Liver (tissue), 9 donors: Measurements from ENCODE around the gene ZCCHC14. TPM values are rescaled to one million over a fixed set of nuclear protein-coding genes. Genes with fewer than 3 reads are reported as not detected.

Experiments
- DNase-seq: peaks from one replicate; pipeline ENCODE4 v3.0.0-alpha.2; 2017; ENCODE audit warnings: low spot score
- H3K27ac ChIP-seq, 2 donors: one replicate each; pipeline ENCODE4 v1.7.0; 2013; ENCODE audit warnings: inconsistent platforms in 2 of 2, low read length in 2 of 2, control low read depth in 1 of 2, low read depth in 1 of 2, mild to moderate bottlenecking in 1 of 2
- H3K27me3 ChIP-seq, 4 donors: one replicate each; pipeline versions ENCODE4 v1.6.1 to v1.7.0; 2013; ENCODE audit warnings: low read length in 3 of 4, inconsistent platforms in 1 of 4, mild to moderate bottlenecking in 1 of 4, moderate library complexity in 1 of 4; ENCODE audit not compliant: control insufficient read depth in 4 of 4, insufficient read depth in 4 of 4
- H3K36me3 ChIP-seq, 4 donors: one replicate each; pipeline versions ENCODE4 v1.6.1 to v1.7.0; 2013; ENCODE audit warnings: low read length in 3 of 4, mild to moderate bottlenecking in 3 of 4, low read depth in 1 of 4, moderate library complexity in 1 of 4; ENCODE audit not compliant: control insufficient read depth in 4 of 4, insufficient read depth in 3 of 4
- H3K4me1 ChIP-seq, 4 donors: one replicate each; pipeline versions ENCODE4 v1.6.1 to v1.7.0; 2013; ENCODE audit warnings: low read length in 3 of 4, mild to moderate bottlenecking in 3 of 4, moderate library complexity in 1 of 4; ENCODE audit not compliant: control insufficient read depth in 4 of 4, insufficient read depth in 4 of 4
- H3K4me3 ChIP-seq, 3 donors: one replicate each; pipeline versions ENCODE4 v1.6.1 to v1.7.0; 2013; ENCODE audit warnings: low read length in 3 of 3, control low read depth in 1 of 3, low read depth in 1 of 3, mild to moderate bottlenecking in 1 of 3
- H3K9ac ChIP-seq, 2 donors: one replicate each; pipeline ENCODE4 v1.7.0; 2013; ENCODE audit warnings: low read length in 2 of 2, mild to moderate bottlenecking in 2 of 2, moderate library complexity in 2 of 2, control low read depth in 1 of 2, low read depth in 1 of 2
- H3K9me3 ChIP-seq, 4 donors: one replicate each; pipeline versions ENCODE4 v1.6.1 to v1.7.0; 2013; ENCODE audit warnings: low read length in 3 of 4; ENCODE audit not compliant: control insufficient read depth in 4 of 4
- EGR1 ChIP-seq, 2 donors: IDR thresholded peaks; 2 replicates each; pipeline ENCODE4 v1.6.1; 2016 to 2018; ENCODE audit warnings: antibody characterized with exemption in 2 of 2, low read depth in 2 of 2
- FOXA1 ChIP-seq: IDR thresholded peaks from 2 replicates; pipeline ENCODE4 v1.6.1; 2016; ENCODE audit warnings: antibody characterized with exemption
- FOXA2 ChIP-seq: IDR thresholded peaks from 2 replicates; pipeline ENCODE4 v1.6.1; 2016; ENCODE audit warnings: antibody characterized with exemption
- GABPA ChIP-seq, 2 donors: IDR thresholded peaks in 1 of 2; conservative IDR thresholded peaks in 1 of 2; 2 replicates each; pipeline ENCODE4 v1.6.1; 2016; ENCODE audit warnings: antibody characterized with exemption in 2 of 2, mild to moderate bottlenecking in 1 of 2, moderate library complexity in 1 of 2
- HNF4A ChIP-seq, 2 donors: conservative IDR thresholded peaks; 2 replicates each; pipeline ENCODE4 v1.6.1; 2016; ENCODE audit warnings: antibody characterized with exemption in 2 of 2, mild to moderate bottlenecking in 2 of 2
- HNF4G ChIP-seq: IDR thresholded peaks from 2 replicates; pipeline ENCODE4 v1.6.1; 2016; ENCODE audit warnings: antibody characterized with exemption
- JUND ChIP-seq, 2 donors: IDR thresholded peaks; 2 replicates each; pipeline ENCODE4 v1.6.1; 2016; ENCODE audit warnings: antibody characterized with exemption in 2 of 2
- NR2F2 ChIP-seq: IDR thresholded peaks from 2 replicates; pipeline ENCODE4 v1.6.1; 2016; ENCODE audit warnings: antibody characterized with exemption
- RAD21 ChIP-seq, 2 donors: IDR thresholded peaks; 2 replicates each; pipeline ENCODE4 v1.6.1; 2016; ENCODE audit warnings: antibody characterized with exemption in 2 of 2, mild to moderate bottlenecking in 2 of 2
- RXRA ChIP-seq, 2 donors: IDR thresholded peaks; 2 replicates each; pipeline ENCODE4 v1.6.1; 2017 to 2018; ENCODE audit warnings: antibody characterized with exemption in 2 of 2, mild to moderate bottlenecking in 1 of 2
- SP1 ChIP-seq: IDR thresholded peaks from 2 replicates; pipeline ENCODE4 v1.6.1; 2018; ENCODE audit warnings: antibody characterized with exemption, mild to moderate bottlenecking
- TAF1 ChIP-seq: conservative IDR thresholded peaks from 2 replicates; pipeline ENCODE4 v1.6.1; 2016; ENCODE audit warnings: antibody characterized with exemption, mild to moderate bottlenecking
- YY1 ChIP-seq: IDR thresholded peaks from 2 replicates; pipeline ENCODE4 v1.6.1; 2016; ENCODE audit warnings: antibody characterized with exemption, mild to moderate bottlenecking
- WGBS: extraction: QIAGEN DNeasy Blood & Tissue Kit; methylation state at CpG from one replicate; pipeline ENCODE4 v1.1.7; 2013; 5-methylcytosine and 5-hydroxymethylcytosine counted together
- polyA plus RNA-seq, 2 donors: library from polyadenylated mRNA; stranded (reverse) in 1 of 2; unstranded in 1 of 2; fragments of 200-250 nt in 1 of 2; fragments of >200 nt in 1 of 2; fragmentation: Nextera tagmentation in 1 of 2; extraction: Ambion mirVana in 1 of 2; gene quantifications; one replicate each; pipeline versions ENCODE4 v1.2.1 to v1.2.3, GENCODE V29; 2013 to 2015
- total RNA-seq, 2 donors: library from RNA; depleted of rRNA; stranded (reverse); fragments of >200 nt; gene quantifications; one replicate each; pipeline ENCODE4 v1.2.3, GENCODE V29; 2014
- TF ChIP-seq, protein P1 (sequence below): IDR thresholded peaks from 2 replicates; pipeline ENCODE4 v1.6.1; 2016; ENCODE audit warnings: antibody characterized with exemption, mild to moderate bottlenecking
- TF ChIP-seq, protein P2 (sequence below): fragments of 150-350 bp; IDR thresholded peaks from 2 replicates; pipeline ENCODE4 v1.5.1; 2017; ENCODE audit warnings: improper control_type of control experiment, low read depth, low read length; ENCODE audit not compliant: missing input control
- TF ChIP-seq, protein P3 (sequence below): IDR thresholded peaks from 2 replicates; pipeline ENCODE4 v1.6.1; 2016; ENCODE audit warnings: antibody characterized with exemption
- TF ChIP-seq, protein P4 (sequence below): IDR thresholded peaks from 2 replicates; pipeline ENCODE4 v1.6.1; 2016; ENCODE audit warnings: antibody characterized with exemption
- TF ChIP-seq, protein P5 (sequence below): IDR thresholded peaks from 2 replicates; pipeline ENCODE4 v1.6.1; 2016; ENCODE audit warnings: antibody characterized with exemption
- donor health status: healthy.
- donor health status: healthy.
- donor health status: healthy.
- donor health status: healthy.
- donor health status: healthy.

ZCCHC14 gene
- total and polyA plus RNA-seq, 4 donors = 6.3 to 21.7 (median 8.0) TPM

DNA sequence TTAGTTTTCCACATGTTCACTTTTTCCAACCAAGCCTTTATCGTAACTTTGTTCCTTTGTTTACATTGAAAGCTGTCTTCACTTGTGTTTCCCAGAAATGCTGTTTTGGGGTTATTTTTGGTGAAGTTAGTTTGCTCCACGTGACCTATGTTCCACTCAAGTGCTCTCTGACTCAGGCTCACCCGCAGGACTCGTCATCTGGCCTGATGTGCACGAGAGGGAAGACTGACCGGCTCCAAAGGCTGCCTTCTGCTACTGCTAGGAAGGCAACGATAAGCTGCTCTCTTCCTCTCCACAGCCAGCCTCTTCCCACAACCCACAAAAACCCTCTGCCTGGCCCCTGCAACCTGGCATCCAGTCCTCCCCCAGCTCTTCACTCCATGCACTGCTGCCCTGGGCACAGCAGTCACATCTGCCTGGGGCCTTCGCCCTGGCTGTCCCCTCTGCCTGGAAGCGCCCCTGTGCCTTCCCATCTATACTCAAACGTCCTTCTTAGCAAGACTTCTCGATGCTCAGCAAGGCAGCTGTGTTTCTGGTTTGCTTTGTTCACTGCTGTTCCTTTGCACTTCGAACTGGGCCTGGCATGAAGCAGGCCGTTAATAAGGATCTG, 28.0 kb downstream of the ZCCHC14 start:
- Histone ChIP-seq H3K9me3 (no peaks in the 10 kb centered on the region), H3K36me3 (peaks cover 0 to 2% (median under 1%) of the 10 kb centered on the region in 4 donors), H3K9ac (peak overlapping the region; percentile 57 to 86), H3K27me3 (no peaks in the 10 kb centered on the region), H3K27ac (peak overlapping the region; percentile 97 to 100), H3K4me3 (no peak overlapping the region), H3K4me1 (peaks cover 17 to 49% (median 43%) of the 10 kb centered on the region in 4 donors)
- TF ChIP-seq, protein P1, sequence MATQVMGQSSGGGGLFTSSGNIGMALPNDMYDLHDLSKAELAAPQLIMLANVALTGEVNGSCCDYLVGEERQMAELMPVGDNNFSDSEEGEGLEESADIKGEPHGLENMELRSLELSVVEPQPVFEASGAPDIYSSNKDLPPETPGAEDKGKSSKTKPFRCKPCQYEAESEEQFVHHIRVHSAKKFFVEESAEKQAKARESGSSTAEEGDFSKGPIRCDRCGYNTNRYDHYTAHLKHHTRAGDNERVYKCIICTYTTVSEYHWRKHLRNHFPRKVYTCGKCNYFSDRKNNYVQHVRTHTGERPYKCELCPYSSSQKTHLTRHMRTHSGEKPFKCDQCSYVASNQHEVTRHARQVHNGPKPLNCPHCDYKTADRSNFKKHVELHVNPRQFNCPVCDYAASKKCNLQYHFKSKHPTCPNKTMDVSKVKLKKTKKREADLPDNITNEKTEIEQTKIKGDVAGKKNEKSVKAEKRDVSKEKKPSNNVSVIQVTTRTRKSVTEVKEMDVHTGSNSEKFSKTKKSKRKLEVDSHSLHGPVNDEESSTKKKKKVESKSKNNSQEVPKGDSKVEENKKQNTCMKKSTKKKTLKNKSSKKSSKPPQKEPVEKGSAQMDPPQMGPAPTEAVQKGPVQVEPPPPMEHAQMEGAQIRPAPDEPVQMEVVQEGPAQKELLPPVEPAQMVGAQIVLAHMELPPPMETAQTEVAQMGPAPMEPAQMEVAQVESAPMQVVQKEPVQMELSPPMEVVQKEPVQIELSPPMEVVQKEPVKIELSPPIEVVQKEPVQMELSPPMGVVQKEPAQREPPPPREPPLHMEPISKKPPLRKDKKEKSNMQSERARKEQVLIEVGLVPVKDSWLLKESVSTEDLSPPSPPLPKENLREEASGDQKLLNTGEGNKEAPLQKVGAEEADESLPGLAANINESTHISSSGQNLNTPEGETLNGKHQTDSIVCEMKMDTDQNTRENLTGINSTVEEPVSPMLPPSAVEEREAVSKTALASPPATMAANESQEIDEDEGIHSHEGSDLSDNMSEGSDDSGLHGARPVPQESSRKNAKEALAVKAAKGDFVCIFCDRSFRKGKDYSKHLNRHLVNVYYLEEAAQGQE = peak; percentile 61
- peak; percentile 88 to 91 for TF ChIP-seq RXRA (IDR thresholded peaks at IDR 0.05)
- no peak for TF ChIP-seq YY1
- peak; percentile 76 for TF ChIP-seq SP1
- TF ChIP-seq NR2F2 = peak; percentile 85
- TF ChIP-seq EGR1 (IDR thresholded peaks at IDR 0.05; ENCODE audit: low read depth in 2 of 2) = peak; percentile 49 to 69
- TF ChIP-seq, protein P2, sequence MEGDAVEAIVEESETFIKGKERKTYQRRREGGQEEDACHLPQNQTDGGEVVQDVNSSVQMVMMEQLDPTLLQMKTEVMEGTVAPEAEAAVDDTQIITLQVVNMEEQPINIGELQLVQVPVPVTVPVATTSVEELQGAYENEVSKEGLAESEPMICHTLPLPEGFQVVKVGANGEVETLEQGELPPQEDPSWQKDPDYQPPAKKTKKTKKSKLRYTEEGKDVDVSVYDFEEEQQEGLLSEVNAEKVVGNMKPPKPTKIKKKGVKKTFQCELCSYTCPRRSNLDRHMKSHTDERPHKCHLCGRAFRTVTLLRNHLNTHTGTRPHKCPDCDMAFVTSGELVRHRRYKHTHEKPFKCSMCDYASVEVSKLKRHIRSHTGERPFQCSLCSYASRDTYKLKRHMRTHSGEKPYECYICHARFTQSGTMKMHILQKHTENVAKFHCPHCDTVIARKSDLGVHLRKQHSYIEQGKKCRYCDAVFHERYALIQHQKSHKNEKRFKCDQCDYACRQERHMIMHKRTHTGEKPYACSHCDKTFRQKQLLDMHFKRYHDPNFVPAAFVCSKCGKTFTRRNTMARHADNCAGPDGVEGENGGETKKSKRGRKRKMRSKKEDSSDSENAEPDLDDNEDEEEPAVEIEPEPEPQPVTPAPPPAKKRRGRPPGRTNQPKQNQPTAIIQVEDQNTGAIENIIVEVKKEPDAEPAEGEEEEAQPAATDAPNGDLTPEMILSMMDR = no peak
- peak; percentile 18 to 60 for TF ChIP-seq HNF4A (conservative IDR thresholded peaks at IDR 0.05)
- no peak for TF ChIP-seq HNF4G
- TF ChIP-seq FOXA2 = peak; percentile 71
- TF ChIP-seq, protein P3, sequence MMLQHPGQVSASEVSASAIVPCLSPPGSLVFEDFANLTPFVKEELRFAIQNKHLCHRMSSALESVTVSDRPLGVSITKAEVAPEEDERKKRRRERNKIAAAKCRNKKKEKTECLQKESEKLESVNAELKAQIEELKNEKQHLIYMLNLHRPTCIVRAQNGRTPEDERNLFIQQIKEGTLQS = peak; percentile 75
- TF ChIP-seq FOXA1 = no peak
- TF ChIP-seq, protein P4, sequence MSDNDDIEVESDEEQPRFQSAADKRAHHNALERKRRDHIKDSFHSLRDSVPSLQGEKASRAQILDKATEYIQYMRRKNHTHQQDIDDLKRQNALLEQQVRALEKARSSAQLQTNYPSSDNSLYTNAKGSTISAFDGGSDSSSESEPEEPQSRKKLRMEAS = peak; percentile 47
- TF ChIP-seq, protein P5, sequence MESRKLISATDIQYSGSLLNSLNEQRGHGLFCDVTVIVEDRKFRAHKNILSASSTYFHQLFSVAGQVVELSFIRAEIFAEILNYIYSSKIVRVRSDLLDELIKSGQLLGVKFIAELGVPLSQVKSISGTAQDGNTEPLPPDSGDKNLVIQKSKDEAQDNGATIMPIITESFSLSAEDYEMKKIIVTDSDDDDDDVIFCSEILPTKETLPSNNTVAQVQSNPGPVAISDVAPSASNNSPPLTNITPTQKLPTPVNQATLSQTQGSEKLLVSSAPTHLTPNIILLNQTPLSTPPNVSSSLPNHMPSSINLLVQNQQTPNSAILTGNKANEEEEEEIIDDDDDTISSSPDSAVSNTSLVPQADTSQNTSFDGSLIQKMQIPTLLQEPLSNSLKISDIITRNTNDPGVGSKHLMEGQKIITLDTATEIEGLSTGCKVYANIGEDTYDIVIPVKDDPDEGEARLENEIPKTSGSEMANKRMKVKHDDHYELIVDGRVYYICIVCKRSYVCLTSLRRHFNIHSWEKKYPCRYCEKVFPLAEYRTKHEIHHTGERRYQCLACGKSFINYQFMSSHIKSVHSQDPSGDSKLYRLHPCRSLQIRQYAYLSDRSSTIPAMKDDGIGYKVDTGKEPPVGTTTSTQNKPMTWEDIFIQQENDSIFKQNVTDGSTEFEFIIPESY = no peak
- TF ChIP-seq JUND (IDR thresholded peaks at IDR 0.05) = peak; percentile 87 to 91
- TF ChIP-seq RAD21 (IDR thresholded peaks at IDR 0.05) = peak in 1 of 2 donors; percentile 25
- TF ChIP-seq GABPA (IDR thresholded peaks at IDR 0.05 in 1 of 2, conservative IDR thresholded peaks at IDR 0.05 in 1 of 2) = no peak
- no peak for TF ChIP-seq TAF1
- 13% methylated on average over 13 of the region's 13 CpGs for WGBS
- no peak for DNase-seq
